ENCODE measurements around the gene SKOR2. TPM values are rescaled to one million over a fixed set of nuclear protein-coding genes. Genes with fewer than 3 reads are reported as not detected.
"Not testable (repeated sequence)": the region's sequence is repeated elsewhere in the genome, so short reads cannot be mapped to it uniquely, and the experiment has no call there.

The SKOR2 gene
- total RNA-seq, 1 donor from 2014 or later, result not detected

GRCh38 chr18:47187721-47188120 lies 63.7 kb downstream of the SKOR2 start:
- H3K27me3 ChIP-seq (ENCODE audit: insufficient read depth, low read length), result no peaks in the 10 kb centered on the region
- H3K9ac ChIP-seq (ENCODE audit: low read length), result no peak overlapping the region
- no peaks in the 10 kb centered on the region for H3K4me1 ChIP-seq (ENCODE audit: insufficient read depth, low read length)
- Mint-ChIP-seq H3K27me3 (ENCODE audit: low read depth, unreplicated experiment) (no peaks in the 10 kb centered on the region), H3K27ac (ENCODE audit: unreplicated experiment) (no peak overlapping the region), H3K4me3 (ENCODE audit: unreplicated experiment) (no peak overlapping the region), H3K36me3 (ENCODE audit: low read depth, unreplicated experiment) (peaks cover 1% of the 10 kb centered on the region), H3K9me3 (ENCODE audit: unreplicated experiment) (peaks cover 12% of the 10 kb centered on the region), H3K4me1 (ENCODE audit: low read depth, unreplicated experiment) (peaks cover 5% of the 10 kb centered on the region)
- no peak overlapping the region for H3K4me2 ChIP-seq (ENCODE audit: low read length)
- H3K36me3 ChIP-seq (ENCODE audit: insufficient read depth, low read length), result no peaks in the 10 kb centered on the region
- no peaks in the 10 kb centered on the region for H3K9me3 ChIP-seq (ENCODE audit: insufficient read depth, low read depth, low read length)
- H4K20me1 ChIP-seq (ENCODE audit: insufficient read depth, low read length), result no peaks in the 10 kb centered on the region
- no peak for TF ChIP-seq EZH2 (IDR thresholded peaks at IDR 0.05; ENCODE audit: insufficient read depth, low read length)
- TF ChIP-seq CTCF (IDR thresholded peaks at IDR 0.05; ENCODE audit: insufficient read depth, low read depth, low read length), result no peak
- H2AFZ ChIP-seq (ENCODE audit: low read depth, low read length), result no peak overlapping the region
- DNase-seq (ENCODE audit: low read depth) (no peak), FAIRE-seq (no peak)
- H3K27ac ChIP-seq (ENCODE audit: low read depth, low read length), result no peak overlapping the region
- no peaks in the 10 kb centered on the region for H3K79me2 ChIP-seq (ENCODE audit: insufficient read depth, low read length)
- H3K4me3 ChIP-seq (ENCODE audit: insufficient read depth, low read depth, low read length), result no peak overlapping the region

- no peaks in the 10 kb centered on the region for H3K9me3 ChIP-seq (ENCODE audit: insufficient read depth, low read depth, low read length)
- no peak overlapping the region for H3K27ac Mint-ChIP-seq (ENCODE audit: unreplicated experiment)
- TF ChIP-seq CTCF (IDR thresholded peaks at IDR 0.05; ENCODE audit: insufficient read depth, low read depth, low read length) (no peak), EZH2 (IDR thresholded peaks at IDR 0.05; ENCODE audit: insufficient read depth, low read length) (no peak)
- no peaks in the 10 kb centered on the region for H3K4me1 Mint-ChIP-seq (ENCODE audit: low read depth, unreplicated experiment)
- H3K27ac ChIP-seq (ENCODE audit: low read depth, low read length), result no peak overlapping the region
- no peak overlapping the region for H3K4me2 ChIP-seq (ENCODE audit: low read length)
- peaks cover 7% of the 10 kb centered on the region for H3K27me3 ChIP-seq (ENCODE audit: insufficient read depth, low read length)
- H3K4me1 ChIP-seq (ENCODE audit: insufficient read depth, low read length), result no peaks in the 10 kb centered on the region
- H3K36me3 ChIP-seq (ENCODE audit: insufficient read depth, low read length), result no peaks in the 10 kb centered on the region
- H4K20me1 ChIP-seq (ENCODE audit: insufficient read depth, low read length), result no peaks in the 10 kb centered on the region
- H2AFZ ChIP-seq (ENCODE audit: low read depth, low read length), result no peak overlapping the region
- no peaks in the 10 kb centered on the region for H3K36me3 Mint-ChIP-seq (ENCODE audit: low read depth, unreplicated experiment)
- FAIRE-seq (no peak), DNase-seq (ENCODE audit: low read depth) (peak; percentile 37)
- no peak overlapping the region for H3K9ac ChIP-seq (ENCODE audit: low read length)
- peaks cover 12% of the 10 kb centered on the region for H3K9me3 Mint-ChIP-seq (ENCODE audit: unreplicated experiment)
- peaks cover 3% of the 10 kb centered on the region for H3K27me3 Mint-ChIP-seq (ENCODE audit: low read depth, unreplicated experiment)
- no peak overlapping the region for H3K4me3 ChIP-seq (ENCODE audit: insufficient read depth, low read depth, low read length)
- H3K79me2 ChIP-seq (ENCODE audit: insufficient read depth, low read length), result no peaks in the 10 kb centered on the region
- no peak overlapping the region for H3K4me3 Mint-ChIP-seq (ENCODE audit: unreplicated experiment)
Measured at GRCh38 chr18:47184419-47185050, 66.9 kb downstream of the SKOR2 start.

GRCh38 chr18:47182156-47182555 lies 69.3 kb downstream of the SKOR2 start:
- H3K9me3 ChIP-seq (ENCODE audit: insufficient read depth, low read depth, low read length); DNase-seq (ENCODE audit: low read depth); H3K9ac ChIP-seq (ENCODE audit: low read length); H4K20me1 ChIP-seq (ENCODE audit: insufficient read depth, low read length); H3K27me3 ChIP-seq (ENCODE audit: insufficient read depth, low read length); H3K27ac ChIP-seq (ENCODE audit: low read depth, low read length); H3K4me1 ChIP-seq (ENCODE audit: insufficient read depth, low read length); H3K27ac Mint-ChIP-seq (ENCODE audit: unreplicated experiment); H3K79me2 ChIP-seq (ENCODE audit: insufficient read depth, low read length); H2AFZ ChIP-seq (ENCODE audit: low read depth, low read length); H3K36me3 Mint-ChIP-seq (ENCODE audit: low read depth, unreplicated experiment); H3K4me3 ChIP-seq (ENCODE audit: insufficient read depth, low read depth, low read length); H3K4me2 ChIP-seq (ENCODE audit: low read length); H3K4me3 Mint-ChIP-seq (ENCODE audit: unreplicated experiment); H3K27me3 Mint-ChIP-seq (ENCODE audit: low read depth, unreplicated experiment); FAIRE-seq; H3K4me1 Mint-ChIP-seq (ENCODE audit: low read depth, unreplicated experiment); H3K36me3 ChIP-seq (ENCODE audit: insufficient read depth, low read length): not testable (repeated sequence)
- H3K9me3 Mint-ChIP-seq (ENCODE audit: unreplicated experiment), result peaks cover 12% of the 10 kb centered on the region

Data from astrocyte (in vitro differentiated cells and primary cell).